HEK293 (cell line): ENCODE data around the gene PLCG1.

Source experiments
- CTCF ChIA-PET: fragments of 350-600 bp; formaldehyde crosslinking; extraction: SDS; loops from one replicate; lab custom pipeline; 2021; ENCODE audit warnings: antibody characterized with exemption; lab: Yijun Ruan, JAX
- POLR2A ChIA-PET: fragments of 300-600 bp; formaldehyde crosslinking; extraction: SDS; loops from one replicate; lab custom pipeline; 2020; ENCODE audit warnings: antibody characterized with exemption, inconsistent platforms; lab: Yijun Ruan, JAX
- H3K27ac ChIP-seq: fragments of 200-500 bp; sonication (Bioruptor generic); 2 replicates; pipeline ENCODE4 v1.5.1; 2014; ENCODE audit warnings: low read depth, low read length, control low read depth, inconsistent platforms; ENCODE audit errors: extremely low read depth
- H3K36me3 ChIP-seq, 2 experiments: fragments of 200-500 bp in 1 of 2; sonication (Bioruptor generic) in 1 of 2; 1 replicate in 1 of 2; 2 replicates in 1 of 2; pipeline ENCODE4 v1.5.1; 2014 to 2017; ENCODE audit warnings: inconsistent platforms in 2 of 2, low read length in 2 of 2; ENCODE audit not compliant: control insufficient read depth in 2 of 2, insufficient read depth in 1 of 2
- H3K4me1 ChIP-seq: fragments of 200-500 bp; sonication (Bioruptor generic); 2 replicates; pipeline ENCODE4 v1.5.1; 2014; ENCODE audit warnings: mild to moderate bottlenecking, low read length, inconsistent platforms; ENCODE audit not compliant: control insufficient read depth, insufficient read depth
- H3K4me3 ChIP-seq: 2 replicates; pipeline ENCODE4 v1.5.1; 2011; ENCODE audit warnings: low read depth, mild to moderate bottlenecking, control low read depth, low read length, moderate library complexity
- H3K9me3 ChIP-seq: fragments of 200-500 bp; sonication (Bioruptor generic); 2 replicates; pipeline ENCODE4 v1.5.1; 2014; ENCODE audit warnings: low read depth, low read length, inconsistent platforms; ENCODE audit not compliant: control insufficient read depth, insufficient read depth
- CTCF ChIP-seq: fragments of 450-650 bp; formaldehyde crosslinking; IDR thresholded peaks from 2 replicates; pipeline ENCODE4 v1.5.1; 2016; ENCODE audit warnings: missing biosample characterization, missing genetic modification characterization
- EGR2 ChIP-seq: fragments of 450-650 bp; formaldehyde crosslinking; IDR thresholded peaks from 2 replicates; pipeline ENCODE4 v1.5.1; 2016; ENCODE audit warnings: low read depth, missing biosample characterization, missing genetic modification characterization
- IKZF3 ChIP-seq: fragments of 450-650 bp; IDR thresholded peaks from 2 replicates; pipeline ENCODE4 v1.5.0; 2018; ENCODE audit warnings: missing biosample characterization, mild to moderate bottlenecking, missing genetic modification characterization, moderate library complexity
- KLF9 ChIP-seq: fragments of 450-650 bp; formaldehyde crosslinking; IDR thresholded peaks from 2 replicates; pipeline ENCODE4 v1.5.1; 2016; ENCODE audit warnings: missing biosample characterization, missing genetic modification characterization, low read depth
- PBX3 ChIP-seq: sonication (generic); formaldehyde crosslinking; IDR thresholded peaks from 2 replicates; pipeline ENCODE4 v1.8.1; 2022; ENCODE audit warnings: mild to moderate bottlenecking, moderate library complexity, missing genetic modification reagents
- SALL2 ChIP-seq: fragments of 450-650 bp; formaldehyde crosslinking; IDR thresholded peaks from 2 replicates; pipeline ENCODE4 v1.5.0; 2017; ENCODE audit warnings: missing biosample characterization, mild to moderate bottlenecking, missing genetic modification characterization, borderline replicate concordance
- SCRT1 ChIP-seq: fragments of 450-650 bp; formaldehyde crosslinking; IDR thresholded peaks from 2 replicates; pipeline ENCODE4 v1.5.1; 2016; ENCODE audit warnings: missing biosample characterization, missing genetic modification characterization, borderline replicate concordance
- SCRT2 ChIP-seq: fragments of 450-650 bp; formaldehyde crosslinking; IDR thresholded peaks from 2 replicates; pipeline ENCODE4 v1.5.1; 2016; ENCODE audit warnings: missing biosample characterization, missing genetic modification characterization
- SP2 ChIP-seq: fragments of 450-650 bp; formaldehyde crosslinking; IDR thresholded peaks from 2 replicates; pipeline ENCODE4 v1.5.1; 2016; ENCODE audit warnings: missing biosample characterization, missing genetic modification characterization
- SP3 ChIP-seq: fragments of 450-650 bp; formaldehyde crosslinking; IDR thresholded peaks from 2 replicates; pipeline ENCODE4 v1.5.1; 2016; ENCODE audit warnings: missing biosample characterization, missing genetic modification characterization
- SP7 ChIP-seq: fragments of 450-650 bp; formaldehyde crosslinking; IDR thresholded peaks from 2 replicates; pipeline ENCODE4 v1.5.1; 2016; ENCODE audit warnings: missing biosample characterization, missing genetic modification characterization
- YY2 ChIP-seq: fragments of 450-650 bp; formaldehyde crosslinking; IDR thresholded peaks from 2 replicates; pipeline ENCODE4 v1.5.1; 2016; ENCODE audit warnings: missing biosample characterization, missing genetic modification characterization
- ZBTB17 ChIP-seq: fragments of 450-650 bp; formaldehyde crosslinking; IDR thresholded peaks from 2 replicates; pipeline ENCODE4 v1.5.1; 2016; ENCODE audit warnings: missing biosample characterization, missing genetic modification characterization
- ZBTB48 ChIP-seq: fragments of 450-650 bp; formaldehyde crosslinking; IDR thresholded peaks from 2 replicates; pipeline ENCODE4 v1.5.1; 2016; ENCODE audit warnings: missing biosample characterization, missing genetic modification characterization
- ZBTB7A ChIP-seq: fragments of 450-650 bp; formaldehyde crosslinking; IDR thresholded peaks from 2 replicates; pipeline ENCODE4 v1.5.1; 2016; ENCODE audit warnings: low read depth, missing biosample characterization, missing genetic modification characterization
- ZFHX2 ChIP-seq: fragments of 450-650 bp; formaldehyde crosslinking; conservative IDR thresholded peaks from 2 replicates; pipeline ENCODE4 v1.5.1; 2016; ENCODE audit warnings: missing biosample characterization, missing genetic modification characterization
- ZIC2 ChIP-seq: fragments of 450-650 bp; formaldehyde crosslinking; IDR thresholded peaks from 2 replicates; pipeline ENCODE4 v1.5.1; 2016; ENCODE audit warnings: missing biosample characterization, missing genetic modification characterization
- ZNF112 ChIP-seq: fragments of 450-650 bp; formaldehyde crosslinking; IDR thresholded peaks from 2 replicates; pipeline ENCODE4 v1.5.0; 2017; ENCODE audit warnings: missing biosample characterization, missing genetic modification characterization
- ZNF23 ChIP-seq: fragments of 450-650 bp; formaldehyde crosslinking; IDR thresholded peaks from 2 replicates; pipeline ENCODE4 v1.5.1; 2016; ENCODE audit warnings: missing biosample characterization, missing genetic modification characterization, borderline replicate concordance
- ZNF280C ChIP-seq: fragments of 450-650 bp; formaldehyde crosslinking; IDR thresholded peaks from 2 replicates; pipeline ENCODE4 v1.5.1; 2016; ENCODE audit warnings: missing biosample characterization, missing genetic modification characterization
- ZNF292 ChIP-seq: fragments of 450-650 bp; formaldehyde crosslinking; IDR thresholded peaks from 2 replicates; pipeline ENCODE4 v1.5.1; 2016; ENCODE audit warnings: low read depth, missing biosample characterization, missing genetic modification characterization, borderline replicate concordance
- ZNF311 ChIP-seq: fragments of 450-650 bp; formaldehyde crosslinking; IDR thresholded peaks from 2 replicates; pipeline ENCODE4 v1.5.1; 2017; ENCODE audit warnings: missing biosample characterization, missing genetic modification characterization, borderline replicate concordance
- ZNF324 ChIP-seq: fragments of 450-650 bp; formaldehyde crosslinking; IDR thresholded peaks from 2 replicates; pipeline ENCODE4 v1.5.1; 2016; ENCODE audit warnings: missing biosample characterization, missing genetic modification characterization
- ZNF335 ChIP-seq: fragments of 450-650 bp; formaldehyde crosslinking; conservative IDR thresholded peaks from 2 replicates; pipeline ENCODE4 v1.5.1; 2016; ENCODE audit warnings: missing biosample characterization, missing genetic modification characterization
- ZNF354C ChIP-seq: fragments of 450-650 bp; formaldehyde crosslinking; IDR thresholded peaks from 2 replicates; pipeline ENCODE4 v1.5.1; 2016; ENCODE audit warnings: missing biosample characterization, missing genetic modification characterization, low read depth, borderline replicate concordance
- ZNF394 ChIP-seq: fragments of 450-650 bp; formaldehyde crosslinking; IDR thresholded peaks from 2 replicates; pipeline ENCODE4 v1.5.1; 2016; ENCODE audit warnings: missing biosample characterization, missing genetic modification characterization, mild to moderate bottlenecking, moderate library complexity, borderline replicate concordance
- ZNF529 ChIP-seq: fragments of 450-650 bp; formaldehyde crosslinking; IDR thresholded peaks from 2 replicates; pipeline ENCODE4 v1.5.1; 2017; ENCODE audit warnings: missing genetic modification characterization, missing biosample characterization; ENCODE audit not compliant: insufficient replicate concordance
- ZNF530 ChIP-seq: fragments of 450-650 bp; formaldehyde crosslinking; IDR thresholded peaks from 2 replicates; pipeline ENCODE4 v1.5.1; 2016; ENCODE audit warnings: low read depth, missing biosample characterization, missing genetic modification characterization
- ZNF549 ChIP-seq: fragments of 450-650 bp; IDR thresholded peaks from 2 replicates; pipeline ENCODE4 v1.5.1; 2018; ENCODE audit warnings: missing biosample characterization, missing genetic modification characterization, mild to moderate bottlenecking, inconsistent platforms, moderate library complexity
- ZNF561 ChIP-seq: fragments of 450-650 bp; IDR thresholded peaks from 2 replicates; pipeline ENCODE4 v1.5.1; 2018; ENCODE audit warnings: missing biosample characterization, missing genetic modification characterization, borderline replicate concordance
- ZNF596 ChIP-seq: fragments of 450-650 bp; IDR thresholded peaks from 2 replicates; pipeline ENCODE4 v1.5.0; 2018; ENCODE audit warnings: missing biosample characterization, mild to moderate bottlenecking, missing genetic modification characterization, moderate library complexity
- ZNF654 ChIP-seq: fragments of 450-650 bp; formaldehyde crosslinking; IDR thresholded peaks from 2 replicates; pipeline ENCODE4 v1.5.1; 2016; ENCODE audit warnings: low read depth, missing biosample characterization, missing genetic modification characterization
- ZNF776 ChIP-seq: fragments of 450-650 bp; formaldehyde crosslinking; IDR thresholded peaks from 2 replicates; pipeline ENCODE4 v1.5.0; 2017; ENCODE audit warnings: missing biosample characterization, missing genetic modification characterization, borderline replicate concordance
- ZSCAN30 ChIP-seq: fragments of 450-650 bp; IDR thresholded peaks from 2 replicates; pipeline ENCODE4 v1.5.1; 2018; ENCODE audit warnings: missing biosample characterization, mild to moderate bottlenecking, missing genetic modification characterization, moderate library complexity

PLCG1 gene

GRCh38 chr20:41135187-41135887 is 2.0 kb upstream of the PLCG1 start:
- no peak overlapping the region for H3K4me3 ChIP-seq
- H3K36me3 ChIP-seq: peaks cover 0 to 14% of the 10 kb centered on the region in 2 experiments; a peak in 1 of 3 replicates
- no peaks in the 10 kb centered on the region for H3K9me3 ChIP-seq
- H3K27ac ChIP-seq: no peak overlapping the region
- ChIA-PET CTCF (interaction anchor here (0.5 to 5.1 kb wide), 53 partner anchors 8 to 765 kb away, joined by 3 to 39 read pairs (median 4); partner anchors contain the start of gene LPIN3), POLR2A (interaction anchor here (0.7 to 1.7 kb wide), 3 partner anchors 11 to 205 kb away, joined by 4 to 5 read pairs (median 4); partner anchors contain the start of gene LPIN3)
- H3K4me1 ChIP-seq: no peaks in the 10 kb centered on the region
- no peak for TF ChIP-seq SP2 (tag by site-specific recombination)
- TF ChIP-seq YY2 (tag by site-specific recombination): no peak
- peak; percentile 85 for TF ChIP-seq ZIC2 (tag by site-specific recombination)
- 0 out of 2 replicates have a peak, but pooled peaks have one; percentile 35 for TF ChIP-seq SCRT1
- TF ChIP-seq EGR2 (tag by site-specific recombination): peak; percentile 41
- no peak for TF ChIP-seq ZSCAN30 (tag by site-specific recombination)
- peak; percentile 87 for TF ChIP-seq ZBTB17 (tag by site-specific recombination)
- TF ChIP-seq SALL2 (tag by site-specific recombination): no peak
- TF ChIP-seq PBX3 (CRISPR knock-in tag): no peak
- TF ChIP-seq SCRT2: peak; percentile 52; the same call in 1 of the 2 replicates
- TF ChIP-seq ZNF394 (tag by site-specific recombination): peak; percentile 43
- TF ChIP-seq ZNF561: 0 out of 2 replicates have a peak, but pooled peaks have one; percentile 33
- 0 out of 2 replicates have a peak, but pooled peaks have one; percentile 13 for TF ChIP-seq ZNF335 (tag by site-specific recombination)
- no peak for TF ChIP-seq ZNF354C (tag by site-specific recombination)
- no peak for TF ChIP-seq ZNF324 (tag by site-specific recombination)
- no peak for TF ChIP-seq ZNF292 (tag by site-specific recombination)
- TF ChIP-seq ZNF529 (tag by site-specific recombination): no peak
- no peak for TF ChIP-seq ZNF311
- TF ChIP-seq ZBTB48 (tag by site-specific recombination): no peak
- TF ChIP-seq ZFHX2 (tag by site-specific recombination): peak; percentile 75
- no peak for TF ChIP-seq ZNF549 (tag by site-specific recombination)
- TF ChIP-seq CTCF (tag by site-specific recombination): peak; percentile 78
- TF ChIP-seq ZNF654: peak; percentile 75
- no peak for TF ChIP-seq ZNF596 (tag by site-specific recombination)
- TF ChIP-seq ZNF776: no peak
- TF ChIP-seq ZBTB7A: no peak
- no peak for TF ChIP-seq IKZF3
- 0 out of 2 replicates have a peak, but pooled peaks have one; percentile 12 for TF ChIP-seq SP3 (tag by site-specific recombination)
- TF ChIP-seq ZNF23 (tag by site-specific recombination): no peak
- 0 out of 2 replicates have a peak, but pooled peaks have one; percentile 30 for TF ChIP-seq SP7 (tag by site-specific recombination)
- TF ChIP-seq ZNF530 (tag by site-specific recombination): no peak
- no peak for TF ChIP-seq ZNF280C (tag by site-specific recombination)
- TF ChIP-seq KLF9 (tag by site-specific recombination): peak; percentile 28; the same call in 1 of the 2 replicates
- no peak for TF ChIP-seq ZNF112 (tag by site-specific recombination)
